HUES6 (cell line): ENCODE data around the gene EPB41.
A peak's percentile ranks its signal among the peaks of the same experiment; 100 is the strongest.

ENCODE experiments used
- H3K27ac ChIP-seq: 2 replicates; pipeline ENCODE4 v1.7.0; 2013; ENCODE audit warnings: low read depth, mild to moderate bottlenecking, low read length, inconsistent platforms
- H3K27me3 ChIP-seq: 2 replicates; pipeline ENCODE4 v1.6.1; 2013; ENCODE audit warnings: low read length; ENCODE audit not compliant: control insufficient read depth, insufficient read depth
- H3K36me3 ChIP-seq: 2 replicates; pipeline ENCODE4 v1.6.1; 2013; ENCODE audit warnings: low read length; ENCODE audit not compliant: control insufficient read depth, insufficient read depth
- H3K4me1 ChIP-seq: 2 replicates; pipeline ENCODE4 v1.6.1; 2013; ENCODE audit warnings: low read length; ENCODE audit not compliant: control insufficient read depth, insufficient read depth
- H3K4me3 ChIP-seq: 2 replicates; pipeline ENCODE4 v1.5.1; 2013; ENCODE audit warnings: low read depth, low read length
- H3K9ac ChIP-seq: one replicate; pipeline ENCODE4 v1.6.1; 2013; ENCODE audit warnings: mild to moderate bottlenecking, low read length
- H3K9me3 ChIP-seq: 2 replicates; pipeline ENCODE4 v1.6.1; 2013; ENCODE audit warnings: low read depth, low read length; ENCODE audit not compliant: control insufficient read depth, insufficient read depth

Gene EPB41

DNA sequence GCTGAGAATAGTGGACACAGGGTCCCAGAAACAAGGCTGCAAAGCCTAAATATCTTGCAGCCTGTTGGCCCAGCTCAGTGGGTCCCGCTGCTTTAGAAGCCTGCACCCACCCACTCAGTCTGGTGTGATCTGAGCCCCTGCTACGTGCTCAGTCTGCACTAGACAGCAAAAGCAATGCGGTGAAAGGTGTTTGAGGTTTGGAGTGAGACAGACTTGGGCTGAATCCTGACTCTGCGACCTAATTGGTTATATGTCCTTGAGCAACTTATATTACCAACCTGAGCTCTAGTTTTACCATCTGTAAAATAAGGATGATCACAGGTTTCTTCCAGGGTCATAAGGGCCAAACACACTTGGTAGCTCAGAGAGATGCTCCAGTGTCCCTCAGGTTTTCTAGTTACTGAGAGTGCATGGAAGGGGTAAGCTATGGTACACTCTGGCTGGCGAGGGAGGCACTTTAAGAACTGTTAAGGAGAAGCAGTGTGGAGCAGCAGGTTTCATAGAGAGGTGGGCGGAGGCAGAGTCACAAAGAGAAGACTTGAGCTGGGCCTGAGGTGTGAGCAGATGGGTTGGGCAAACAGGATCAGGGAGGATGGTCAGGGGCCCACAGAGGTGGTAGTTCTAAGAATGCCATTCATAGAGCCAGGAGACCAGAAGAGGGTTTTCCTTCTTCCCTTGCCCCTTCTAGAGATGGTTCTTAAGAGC is 199.2 kb downstream of the EPB41 start:
- Histone ChIP-seq H3K9me3 (no peaks in the 10 kb centered on the region), H3K27ac (no peak overlapping the region), H3K9ac (no peak overlapping the region), H3K4me1 (peaks cover 14% of the 10 kb centered on the region), H3K36me3 (peaks cover 18% of the 10 kb centered on the region), H3K4me3 (no peak overlapping the region), H3K27me3 (no peaks in the 10 kb centered on the region)

DNA sequence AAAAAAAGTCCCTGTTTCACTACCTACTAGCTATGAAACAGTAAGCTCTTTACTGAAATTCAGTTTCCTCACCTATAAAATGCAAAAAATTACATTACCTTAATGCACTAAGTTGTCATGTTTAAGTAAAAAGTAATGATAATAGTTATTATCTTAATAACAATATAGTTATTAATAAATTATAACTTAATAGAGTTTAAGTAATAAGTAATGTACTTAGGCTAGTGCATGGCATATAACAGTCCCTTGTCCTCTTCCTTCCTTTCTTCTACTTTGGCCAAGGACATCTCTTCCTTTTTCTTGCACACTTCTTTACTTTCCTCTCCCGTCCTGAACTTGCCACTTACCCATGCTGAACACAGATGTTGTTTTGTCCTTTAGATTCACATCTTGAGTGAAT is 200.3 kb downstream of the EPB41 start:
- Histone ChIP-seq H3K36me3 (peaks cover 14% of the 10 kb centered on the region), H3K4me1 (peaks cover 14% of the 10 kb centered on the region), H3K27me3 (no peaks in the 10 kb centered on the region), H3K9ac (no peak overlapping the region), H3K4me3 (no peak overlapping the region), H3K27ac (no peak overlapping the region), H3K9me3 (no peaks in the 10 kb centered on the region)

DNA sequence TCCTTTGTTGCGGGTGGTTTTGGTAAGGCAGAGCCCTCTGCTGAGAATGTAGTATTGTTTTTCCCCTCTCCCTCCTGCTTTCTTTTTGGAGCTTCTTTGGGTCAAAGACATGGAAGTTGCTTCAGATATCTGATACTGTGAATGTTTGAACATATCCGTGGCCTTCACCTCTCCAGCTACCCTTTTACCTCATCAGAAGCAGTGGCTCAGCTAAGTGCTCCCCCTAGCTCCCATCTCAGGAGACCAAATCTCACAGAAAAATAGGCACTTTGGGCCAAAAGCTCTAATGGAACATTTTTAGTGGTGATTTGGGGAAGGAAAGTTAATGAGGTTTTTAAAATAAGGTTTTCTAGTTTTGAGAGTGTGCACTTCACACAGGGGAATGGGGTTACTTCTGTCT is 203.0 kb downstream of the EPB41 start:
- H3K27me3 ChIP-seq = peaks cover under 1% of the 10 kb centered on the region; the same call in 1 of the 2 replicates
- no peaks in the 10 kb centered on the region for H3K9me3 ChIP-seq
- no peak overlapping the region for H3K9ac ChIP-seq
- H3K4me3 ChIP-seq = no peak overlapping the region
- peaks cover 19% of the 10 kb centered on the region for H3K4me1 ChIP-seq
- H3K36me3 ChIP-seq = peaks cover 21% of the 10 kb centered on the region
- no peak overlapping the region for H3K27ac ChIP-seq

DNA sequence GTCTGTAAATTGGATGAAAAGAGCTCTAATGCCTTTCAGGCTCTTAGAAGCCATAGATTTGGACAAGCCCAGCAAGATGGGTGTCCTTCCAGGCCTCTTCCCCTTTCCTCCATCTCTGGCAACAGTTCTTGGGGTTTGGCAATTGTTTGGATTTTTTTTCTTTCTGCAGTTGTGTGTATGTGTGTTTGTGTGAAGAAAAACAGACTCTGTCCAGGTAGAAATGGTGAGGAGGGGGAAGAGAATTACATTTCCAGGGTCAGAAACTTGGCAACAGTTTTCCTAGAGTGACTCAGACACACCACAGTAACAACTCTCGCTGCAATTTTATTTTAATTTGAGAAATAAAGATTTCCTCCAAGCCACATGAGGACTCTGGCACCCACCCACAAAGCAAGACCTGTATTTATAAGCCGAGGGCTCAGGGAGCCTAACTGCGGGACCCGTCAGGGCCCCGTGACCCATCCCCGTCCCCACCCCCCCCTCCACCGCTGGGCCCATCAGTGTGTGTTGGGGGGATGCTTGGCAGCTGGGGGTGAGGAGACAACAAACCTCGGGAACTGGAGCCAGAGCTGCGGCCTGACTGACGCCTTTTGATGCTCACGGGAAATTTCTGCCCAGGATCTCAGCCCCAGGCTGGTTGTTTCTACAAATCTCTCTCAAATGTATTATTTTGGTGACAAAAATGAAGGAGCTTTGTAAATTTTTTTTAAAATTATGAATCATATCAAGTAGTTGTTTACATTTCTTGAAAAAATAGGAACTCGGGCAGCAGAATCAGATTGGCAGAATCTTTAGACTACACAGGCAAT is 205.0 kb downstream of the EPB41 start:
- no peaks in the 10 kb centered on the region for H3K9me3 ChIP-seq
- no peak overlapping the region for H3K9ac ChIP-seq
- H3K36me3 ChIP-seq = peaks cover 21% of the 10 kb centered on the region
- H3K27me3 ChIP-seq = peaks cover 12% of the 10 kb centered on the region; the same call in 1 of the 2 replicates
- H3K27ac ChIP-seq = no peak overlapping the region
- peaks cover 6% of the 10 kb centered on the region; the same call in 1 of the 2 replicates for H3K4me1 ChIP-seq
- H3K4me3 ChIP-seq = no peak overlapping the region

DNA sequence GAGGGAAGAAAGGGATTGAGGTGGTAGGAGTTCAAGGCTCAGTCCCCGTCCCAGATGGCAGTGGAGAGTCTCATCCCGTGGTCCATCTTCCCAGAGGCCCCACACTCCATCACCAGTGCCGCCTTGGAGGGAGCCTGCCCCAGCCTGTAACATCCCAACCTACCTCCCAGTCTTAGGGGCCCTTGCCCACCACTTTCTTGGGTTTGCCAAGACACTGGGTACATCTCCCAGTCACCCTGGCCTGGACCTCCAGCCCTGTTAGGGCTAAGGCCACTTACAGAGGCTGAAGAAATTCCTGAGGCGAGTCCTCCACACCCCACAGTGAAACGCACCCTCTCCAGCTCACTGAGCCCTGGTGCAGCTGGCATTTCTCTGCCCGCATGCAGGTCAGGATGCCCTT is 206.0 kb downstream of the EPB41 start:
- Histone ChIP-seq H3K9ac (no peak overlapping the region), H3K4me3 (peak overlapping the region; percentile 97; the same call in 1 of the 2 replicates), H3K36me3 (peaks cover 20% of the 10 kb centered on the region), H3K9me3 (no peaks in the 10 kb centered on the region), H3K4me1 (peaks cover 10% of the 10 kb centered on the region; the same call in 1 of the 2 replicates), H3K27ac (no peak overlapping the region), H3K27me3 (peaks cover 12% of the 10 kb centered on the region; the same call in 1 of the 2 replicates)

DNA sequence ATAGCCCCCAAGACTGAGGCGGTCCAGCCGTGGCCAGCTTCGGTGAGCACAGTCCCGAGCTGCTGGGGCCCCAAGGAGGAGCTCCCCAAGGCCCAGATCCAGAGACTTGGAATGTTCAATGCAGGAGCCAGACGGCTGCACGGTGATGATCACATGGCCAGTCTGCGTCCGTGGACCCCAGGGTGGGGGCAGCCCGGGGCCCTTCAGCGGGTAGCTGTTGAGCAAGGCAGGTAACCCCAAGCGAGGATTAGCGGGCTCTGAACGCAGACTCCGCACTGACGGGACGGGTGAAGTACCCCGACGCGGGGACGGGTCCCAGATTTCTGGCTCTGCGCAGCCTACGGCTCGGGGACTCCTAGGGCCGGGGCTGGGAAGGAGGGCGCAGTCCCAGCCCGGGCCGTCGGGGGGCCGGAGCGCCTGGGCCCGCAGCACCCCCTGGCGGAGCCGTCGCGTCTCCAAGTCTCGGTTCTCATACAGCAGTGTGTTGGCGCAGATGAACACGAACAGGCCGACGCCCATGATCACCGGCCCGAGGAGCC is 206.6 kb downstream of the EPB41 start:
- Histone ChIP-seq H3K9me3 (no peaks in the 10 kb centered on the region), H3K27me3 (peaks cover 12% of the 10 kb centered on the region; the same call in 1 of the 2 replicates), H3K4me3 (peak overlapping the region; percentile 97), H3K9ac (peak overlapping the region; percentile 99), H3K36me3 (peaks cover 16% of the 10 kb centered on the region; the same call in 1 of the 2 replicates), H3K4me1 (peaks cover 17% of the 10 kb centered on the region; the same call in 1 of the 2 replicates), H3K27ac (no peak overlapping the region; the same call in 1 of the 2 replicates)

DNA sequence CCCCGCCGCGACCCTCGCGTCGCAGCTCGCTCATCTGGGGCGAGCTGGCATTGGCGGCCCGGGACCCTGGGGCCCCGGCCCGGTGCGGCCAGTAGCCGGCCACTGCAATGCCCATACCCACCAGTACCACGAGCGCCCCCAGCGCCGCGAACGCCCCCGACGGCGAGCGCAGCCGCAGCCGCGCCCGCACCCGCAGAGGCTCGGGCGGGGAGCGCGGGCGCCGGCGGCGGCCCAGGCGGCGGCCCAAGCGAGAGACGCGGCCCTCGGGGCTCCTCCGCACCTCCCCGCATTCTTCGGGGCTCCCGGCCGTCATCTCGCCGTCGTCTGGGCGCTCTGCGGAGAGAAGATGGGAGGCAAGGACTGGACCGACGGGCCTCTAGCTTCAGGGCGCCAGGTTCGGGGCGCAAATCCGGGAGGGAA is 207.2 kb downstream of the EPB41 start:
- Histone ChIP-seq H3K27ac (peak overlapping the region; percentile 92; the same call in 1 of the 2 replicates), H3K9ac (peak overlapping the region; percentile 99), H3K4me1 (peaks cover 17% of the 10 kb centered on the region; the same call in 1 of the 2 replicates), H3K4me3 (peak overlapping the region; percentile 97), H3K36me3 (peaks cover 13% of the 10 kb centered on the region; the same call in 1 of the 2 replicates), H3K9me3 (no peaks in the 10 kb centered on the region), H3K27me3 (peaks cover 12% of the 10 kb centered on the region; the same call in 1 of the 2 replicates)

DNA sequence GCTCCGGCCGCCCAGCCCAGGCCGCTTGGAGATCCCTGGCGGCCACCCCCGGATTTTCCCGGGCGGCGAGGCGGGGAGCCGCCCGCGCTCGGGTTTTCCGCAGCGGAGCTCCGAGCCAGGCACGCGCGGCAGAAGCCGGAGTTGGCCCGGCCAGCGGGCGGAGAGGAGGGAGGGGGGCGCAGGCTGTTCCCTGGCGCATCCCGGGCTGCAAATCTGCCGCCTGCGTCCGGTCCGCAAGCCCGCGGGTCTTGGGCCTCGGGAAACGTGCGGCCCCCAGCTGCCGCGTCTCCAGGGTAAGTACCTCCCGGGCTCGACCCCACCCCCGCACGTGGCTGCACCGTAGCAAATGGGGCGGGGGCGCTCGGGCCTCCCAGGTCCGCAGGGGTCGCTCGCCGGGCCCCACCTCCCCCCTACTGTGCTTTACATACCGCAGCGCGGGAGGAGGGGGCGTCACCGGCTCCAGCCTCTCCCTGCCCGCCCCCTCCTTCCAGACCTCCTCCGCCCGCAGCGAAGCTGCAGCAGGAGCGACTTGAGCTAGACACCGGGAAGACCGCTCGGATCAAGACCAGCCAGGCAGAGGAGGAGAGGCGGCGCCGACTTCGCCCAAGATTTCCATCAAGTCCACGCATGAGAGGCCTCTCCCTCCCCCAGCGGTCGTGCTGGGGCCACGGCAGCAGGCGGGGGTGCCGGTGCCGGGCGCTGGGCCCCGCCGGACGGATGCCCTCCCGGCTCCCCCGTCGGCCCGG is 207.7 kb downstream of the EPB41 start:
- H3K9ac ChIP-seq = peak overlapping the region; percentile 99
- H3K4me3 ChIP-seq = peak overlapping the region; percentile 97
- peaks cover 12% of the 10 kb centered on the region; the same call in 1 of the 2 replicates for H3K27me3 ChIP-seq

DNA sequence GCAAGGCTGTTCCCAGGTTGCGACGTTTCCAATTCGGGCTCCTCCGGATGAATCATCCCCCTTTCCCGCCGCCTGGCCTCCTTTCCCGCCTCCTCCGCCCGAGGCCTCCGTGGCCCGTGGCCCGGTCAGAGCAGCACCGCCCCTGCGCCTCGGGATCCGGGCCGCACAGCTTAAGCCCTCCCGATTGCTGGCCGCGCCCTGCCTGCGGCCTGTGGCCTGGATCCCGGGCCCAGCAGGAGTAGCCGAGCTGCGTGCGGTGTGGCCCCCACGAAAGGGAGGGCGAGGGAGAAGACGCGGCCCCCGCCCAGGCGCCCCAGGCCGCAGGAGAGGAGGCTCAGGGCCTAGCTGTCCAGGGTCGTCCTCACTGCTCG is 208.3 kb downstream of the EPB41 start:
- H3K4me1 ChIP-seq = peaks cover 17% of the 10 kb centered on the region; the same call in 1 of the 2 replicates
- peaks cover 12% of the 10 kb centered on the region; the same call in 1 of the 2 replicates for H3K36me3 ChIP-seq
- H3K4me3 ChIP-seq = peak overlapping the region; percentile 97
- peak overlapping the region; percentile 92; the same call in 1 of the 2 replicates for H3K27ac ChIP-seq
- peaks cover 12% of the 10 kb centered on the region; the same call in 1 of the 2 replicates for H3K27me3 ChIP-seq
- no peaks in the 10 kb centered on the region for H3K9me3 ChIP-seq
- peak overlapping the region; percentile 99 for H3K9ac ChIP-seq

More for the DNA sequence above, 207.7 kb downstream of the EPB41 start:
- H3K36me3 ChIP-seq = peaks cover 13% of the 10 kb centered on the region; the same call in 1 of the 2 replicates
- H3K27ac ChIP-seq = peak overlapping the region; percentile 92; the same call in 1 of the 2 replicates
- H3K4me1 ChIP-seq = peaks cover 17% of the 10 kb centered on the region; the same call in 1 of the 2 replicates
- H3K9me3 ChIP-seq = no peaks in the 10 kb centered on the region
